Thyroid gland (tissue), 4 donors: Measurements from ENCODE around the gene NCKAP5L. TPM values are rescaled to one million over a fixed set of nuclear protein-coding genes. Genes with fewer than 3 reads are reported as not detected.

Experiments
- DNase-seq, 2 donors: peaks; one replicate each; pipeline ENCODE4 v3.0.0-alpha.2; 2019
- H3K27ac ChIP-seq, 3 donors: fragments of 200-600 bp; sonication (generic); 1 replicate in 2 of 3; 2 replicates in 1 of 3; pipeline ENCODE4 v1.5.1; 2016 to 2019; ENCODE audit warnings: mild to moderate bottlenecking in 1 of 3, moderate library complexity in 1 of 3
- H3K27me3 ChIP-seq: fragments of 200-600 bp; sonication (generic); one replicate; pipeline ENCODE4 v1.5.1; 2019
- H3K36me3 ChIP-seq, 2 donors: fragments of 200-600 bp; sonication (generic); one replicate each; pipeline ENCODE4 v1.5.1; 2016 to 2019
- H3K4me1 ChIP-seq, 2 donors: fragments of 200-600 bp; sonication (generic); one replicate each; pipeline ENCODE4 v1.5.1; 2017 to 2019
- H3K4me3 ChIP-seq, 3 donors: fragments of 200-600 bp; sonication (generic); replicated peaks in 1 of 3; 1 replicate in 2 of 3; 2 replicates in 1 of 3; pipeline ENCODE4 v1.5.1; 2016; ENCODE audit warnings: mild to moderate bottlenecking in 1 of 3
- H3K9me3 ChIP-seq: fragments of 200-600 bp; sonication (generic); one replicate; pipeline ENCODE4 v1.5.1; 2017
- POLR2A ChIP-seq, 2 donors: fragments of 450-650 bp; IDR thresholded peaks; one replicate each; pipeline ENCODE4 v1.6.1; 2017; ENCODE audit warnings: antibody characterized with exemption in 2 of 2, mild to moderate bottlenecking in 2 of 2, moderate library complexity in 1 of 2
- WGBS, 2 donors: methylation state at CpG; one replicate each; pipeline ENCODE4 v1.1.5; 2017; 5-methylcytosine and 5-hydroxymethylcytosine counted together
- intact Hi-C: fragments of 100-400 bp; cut with DNase I; formaldehyde crosslinking; loops from one replicate; pipeline ENCODE4 v1.15.1; 2023
- total RNA-seq, 4 donors: library from RNA; depleted of rRNA; stranded (reverse); fragments of >200 nt; gene quantifications; one replicate each; pipeline ENCODE4 v1.2.3, GENCODE V29; 2016
- TF ChIP-seq, protein P1 (sequence below), 6 experiments: fragments of 200-600 bp in 3 of 6; fragments of 450-650 bp in 3 of 6; sonication (generic) in 3 of 6; IDR thresholded peaks; one replicate each; pipeline ENCODE4 v1.5.1; 2016 to 2019; ENCODE audit warnings: antibody characterized with exemption in 6 of 6, mild to moderate bottlenecking in 2 of 6, inconsistent platforms in 1 of 6, moderate library complexity in 1 of 6

NCKAP5L gene
- total RNA-seq, 4 donors from 2014 or later, result 14.1 to 33.7 (median 16.3) TPM

DNA sequence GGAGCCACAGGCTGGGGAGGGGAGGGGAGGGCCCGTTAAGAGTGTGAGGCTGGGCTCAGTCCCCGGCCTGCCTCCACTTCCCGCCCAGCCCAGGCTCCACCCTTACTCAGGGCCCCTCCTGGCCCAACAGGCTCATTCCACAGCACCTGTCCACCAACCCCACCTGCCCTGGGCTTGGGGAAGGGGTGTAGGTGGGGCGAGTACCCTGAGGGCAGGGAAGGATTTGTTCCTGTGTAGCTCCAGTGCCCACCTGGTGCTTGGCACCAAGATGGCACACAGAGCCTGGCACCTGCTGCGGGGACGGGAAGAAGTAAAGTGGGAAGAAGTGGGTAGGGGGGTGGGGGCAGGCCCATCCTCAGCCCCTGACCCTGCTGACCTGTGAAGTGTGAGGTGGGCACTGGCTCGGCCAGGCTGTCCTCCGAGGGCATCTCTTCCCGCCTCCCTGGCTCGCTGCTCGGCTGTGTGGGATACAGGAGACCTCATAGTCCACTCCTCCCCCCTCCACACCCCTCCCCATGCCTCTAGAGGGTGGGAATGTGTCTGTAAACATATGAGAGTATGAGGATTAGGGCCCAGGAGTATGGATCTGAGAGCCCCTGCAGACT lies 35.1 kb downstream of the NCKAP5L start:
- Histone ChIP-seq H3K9me3 (no peaks in the 10 kb centered on the region), H3K4me3 (no peak overlapping the region), H3K36me3 (peaks cover 12 to 13% of the 10 kb centered on the region in 2 donors), H3K27ac (no peak overlapping the region), H3K27me3 (no peaks in the 10 kb centered on the region), H3K4me1 (no peaks in the 10 kb centered on the region)
- WGBS, 2 donors, result 73 to 92% methylated on average over 7 to 11 of the region's 11 CpGs
- DNase-seq, result no peak
- no peak for TF ChIP-seq POLR2A (IDR thresholded peaks at IDR 0.05)
- intact Hi-C loops, result no loop called here

DNA sequence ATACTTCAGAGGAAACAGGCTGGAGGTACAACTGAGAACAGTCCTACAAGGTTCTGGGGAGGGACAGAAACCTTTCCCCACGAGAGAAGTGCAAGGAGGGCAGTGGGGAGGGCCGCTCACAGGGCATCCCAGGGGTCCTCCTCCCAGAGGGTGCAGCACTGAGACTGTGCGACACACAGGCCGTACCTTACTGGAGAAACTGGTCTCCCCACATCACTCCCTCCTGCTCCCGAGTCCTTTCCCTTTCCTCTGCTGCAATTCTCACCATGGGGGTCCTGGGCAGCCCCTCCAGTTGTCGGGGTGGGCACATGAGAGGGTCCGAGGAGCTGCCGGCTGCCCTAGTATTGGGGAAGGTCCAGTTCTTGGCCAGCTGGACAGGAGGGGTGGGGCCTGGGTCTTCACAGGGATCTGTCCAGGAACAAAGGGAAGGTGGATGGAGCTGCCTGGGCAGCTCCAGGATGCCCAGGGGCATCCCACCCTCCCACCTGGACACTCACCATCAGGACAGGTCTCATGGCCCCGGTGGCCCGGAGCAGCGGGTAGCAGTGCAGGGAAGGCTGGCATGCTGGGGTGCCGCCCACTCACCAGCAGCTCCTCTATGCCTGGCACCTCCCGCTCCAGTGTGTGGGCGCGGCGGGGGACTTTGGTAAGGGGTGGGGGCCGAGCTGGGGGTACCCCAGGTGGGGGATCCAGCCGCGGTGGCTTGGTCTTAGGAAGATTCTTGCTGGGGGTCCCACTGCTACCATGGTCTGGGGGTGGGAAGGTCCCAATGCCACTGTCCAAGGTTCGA lies 35.8 kb downstream of the NCKAP5L start:
- H3K9me3 ChIP-seq, result no peaks in the 10 kb centered on the region
- H3K27me3 ChIP-seq, result no peaks in the 10 kb centered on the region
- H3K36me3 ChIP-seq, result peaks cover 7 to 10% of the 10 kb centered on the region in 2 donors
- WGBS, 2 donors, result 91 to 94% methylated on average over 16 to 20 of the region's 20 CpGs
- H3K4me1 ChIP-seq, result no peaks in the 10 kb centered on the region
- no peak for TF ChIP-seq POLR2A (IDR thresholded peaks at IDR 0.05)
- TF ChIP-seq, protein P1, sequence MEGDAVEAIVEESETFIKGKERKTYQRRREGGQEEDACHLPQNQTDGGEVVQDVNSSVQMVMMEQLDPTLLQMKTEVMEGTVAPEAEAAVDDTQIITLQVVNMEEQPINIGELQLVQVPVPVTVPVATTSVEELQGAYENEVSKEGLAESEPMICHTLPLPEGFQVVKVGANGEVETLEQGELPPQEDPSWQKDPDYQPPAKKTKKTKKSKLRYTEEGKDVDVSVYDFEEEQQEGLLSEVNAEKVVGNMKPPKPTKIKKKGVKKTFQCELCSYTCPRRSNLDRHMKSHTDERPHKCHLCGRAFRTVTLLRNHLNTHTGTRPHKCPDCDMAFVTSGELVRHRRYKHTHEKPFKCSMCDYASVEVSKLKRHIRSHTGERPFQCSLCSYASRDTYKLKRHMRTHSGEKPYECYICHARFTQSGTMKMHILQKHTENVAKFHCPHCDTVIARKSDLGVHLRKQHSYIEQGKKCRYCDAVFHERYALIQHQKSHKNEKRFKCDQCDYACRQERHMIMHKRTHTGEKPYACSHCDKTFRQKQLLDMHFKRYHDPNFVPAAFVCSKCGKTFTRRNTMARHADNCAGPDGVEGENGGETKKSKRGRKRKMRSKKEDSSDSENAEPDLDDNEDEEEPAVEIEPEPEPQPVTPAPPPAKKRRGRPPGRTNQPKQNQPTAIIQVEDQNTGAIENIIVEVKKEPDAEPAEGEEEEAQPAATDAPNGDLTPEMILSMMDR (IDR thresholded peaks at IDR 0.05), result no peak
- no peak overlapping the region for H3K4me3 ChIP-seq
- no peak for DNase-seq
- no peak overlapping the region for H3K27ac ChIP-seq
- intact Hi-C loops, result no loop called here

DNA sequence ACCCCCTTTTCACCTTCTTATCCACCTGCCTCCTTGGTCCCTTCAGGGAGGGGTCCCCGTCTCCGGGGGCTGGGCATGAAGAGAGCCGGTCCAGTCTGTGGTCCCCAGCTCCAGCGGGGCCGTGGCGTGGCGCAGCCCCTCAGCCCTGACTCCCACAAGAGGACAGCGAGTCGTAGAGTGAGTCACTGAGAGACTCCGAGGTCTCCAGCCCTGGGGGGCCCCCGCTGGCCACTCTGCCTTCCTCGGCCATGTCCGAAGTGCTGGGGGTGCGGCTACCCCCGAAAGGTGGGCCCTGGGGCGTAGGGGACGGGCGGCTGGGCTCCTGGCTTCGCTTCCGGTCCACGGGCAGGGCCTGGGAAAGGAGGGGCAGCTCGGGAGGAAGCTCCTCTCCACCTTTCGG lies 36.5 kb downstream of the NCKAP5L start:
- no peak overlapping the region for H3K27ac ChIP-seq
- no peak for TF ChIP-seq POLR2A (IDR thresholded peaks at IDR 0.05)
- TF ChIP-seq, protein P1 (IDR thresholded peaks at IDR 0.05), result no peak
- no peaks in the 10 kb centered on the region for H3K27me3 ChIP-seq
- no peak for DNase-seq
- peaks cover 3 to 7% of the 10 kb centered on the region in 2 donors for H3K36me3 ChIP-seq
- intact Hi-C loops, result no loop called here
- 89 to 91% methylated on average over 16 of the region's 23 CpGs for WGBS, 2 donors
- H3K4me1 ChIP-seq, result no peaks in the 10 kb centered on the region
- H3K9me3 ChIP-seq, result no peaks in the 10 kb centered on the region
- no peak overlapping the region for H3K4me3 ChIP-seq

- TF ChIP-seq, protein P1 (IDR thresholded peaks at IDR 0.05), result no peak
- TF ChIP-seq POLR2A (IDR thresholded peaks at IDR 0.05), result no peak
- intact Hi-C loops, result no loop called here
- no peaks in the 10 kb centered on the region for H3K9me3 ChIP-seq
- no peaks in the 10 kb centered on the region for H3K27me3 ChIP-seq
- no peaks in the 10 kb centered on the region for H3K4me1 ChIP-seq
- WGBS, 2 donors, result 90 to 91% methylated on average over 19 to 22 of the region's 22 CpGs
- H3K27ac ChIP-seq, result no peak overlapping the region
- no peak overlapping the region for H3K4me3 ChIP-seq
- no peak for DNase-seq
- H3K36me3 ChIP-seq, result peaks cover 3 to 7% of the 10 kb centered on the region in 2 donors
Observed at GRCh38 chr12:49790741-49791555, 37.3 kb downstream of the NCKAP5L start.

DNA sequence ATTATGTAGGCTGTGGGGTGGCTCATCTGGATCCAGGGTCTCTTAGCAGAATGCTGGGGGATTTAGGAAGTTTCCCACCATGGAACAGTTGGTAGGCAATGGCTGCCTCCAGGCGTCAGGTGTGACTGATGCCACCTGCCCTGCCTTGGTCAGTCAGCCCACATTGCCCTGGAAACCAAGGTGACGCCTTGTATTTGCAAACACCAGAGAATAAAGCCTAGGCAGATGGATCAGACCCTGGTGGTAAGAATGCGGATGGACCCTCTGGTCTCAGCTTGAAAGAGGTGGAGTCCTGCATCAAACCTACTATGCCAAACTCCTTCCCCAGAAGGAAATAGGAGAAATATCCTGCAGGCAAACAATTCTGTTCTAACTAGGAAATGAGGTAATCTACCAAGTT lies 38.2 kb downstream of the NCKAP5L start:
- no peak for DNase-seq
- peaks cover 3 to 7% of the 10 kb centered on the region in 2 donors for H3K36me3 ChIP-seq
- WGBS, 2 donors, result 81 to 93% methylated on average over 3 of the region's 3 CpGs

More for the DNA sequence above, 38.2 kb downstream of the NCKAP5L start:
- Histone ChIP-seq H3K27me3 (no peaks in the 10 kb centered on the region), H3K27ac (no peak overlapping the region), H3K9me3 (no peaks in the 10 kb centered on the region), H3K4me1 (no peaks in the 10 kb centered on the region), H3K4me3 (no peak overlapping the region)
- TF ChIP-seq POLR2A (IDR thresholded peaks at IDR 0.05), result no peak
- TF ChIP-seq, protein P1 (IDR thresholded peaks at IDR 0.05), result no peak
- intact Hi-C loops, result no loop called here
